Activated naive CD8-positive, alpha-beta T cell treated with anti-CD3 and anti-CD28 coated beads, Interleukin-2, amount 10 ng/mL, durations not matched to agents 7 days and 5 days (primary cell): ENCODE results near the gene PARVB. TPM values are rescaled to one million over a fixed set of nuclear protein-coding genes. Genes with fewer than 3 reads are reported as not detected.

Source experiments
- ATAC-seq: fragments of 150-1000 bp; cut with Tn5 transposase; one replicate; pipeline ENCODE4 v1.10.0; 2021; ENCODE audit warnings: low read depth, moderate library complexity
- POLR2A ChIA-PET: fragments of 350-600 bp; sonication (Branson Sonifier 250); formaldehyde crosslinking; loops from one replicate; lab custom pipeline; 2021; ENCODE audit warnings: antibody characterized with exemption; lab: Charles Lee
- DNase-seq: peaks from one replicate; pipeline ENCODE4 v3.0.0; 2021
- H3K27ac Mint-ChIP-seq: one replicate; pipeline ENCODE4 v1.8.0; 2022; ENCODE audit warnings: mild to moderate bottlenecking, mixed read lengths
- H3K27me3 Mint-ChIP-seq: one replicate; pipeline ENCODE4 v1.8.0; 2022; ENCODE audit warnings: mild to moderate bottlenecking, moderate library complexity, mixed read lengths
- H3K36me3 Mint-ChIP-seq: one replicate; pipeline ENCODE4 v1.8.0; 2021; ENCODE audit warnings: mild to moderate bottlenecking, mixed read lengths
- H3K4me1 Mint-ChIP-seq: one replicate; pipeline ENCODE4 v1.8.0; 2021; ENCODE audit warnings: mixed read lengths
- H3K4me3 Mint-ChIP-seq: one replicate; pipeline ENCODE4 v1.8.0; 2022; ENCODE audit warnings: mild to moderate bottlenecking, moderate library complexity, mixed read lengths
- H3K9me3 Mint-ChIP-seq: one replicate; pipeline ENCODE4 v1.8.0; 2021; ENCODE audit warnings: mixed read lengths
- total RNA-seq, 2 experiments: library from RNA; stranded (reverse); gene quantifications; one replicate each; pipeline ENCODE4 v1.2.3, GENCODE V29; 2021

PARVB gene
- total RNA-seq, 2 experiments from 2014 or later, result 39.6 to 40.7 TPM

- Mint-ChIP-seq H3K36me3 (no peaks in the 10 kb centered on the region), H3K9me3 (no peaks in the 10 kb centered on the region), H3K4me3 (peak overlapping the region; percentile 89), H3K4me1 (peaks cover 28% of the 10 kb centered on the region), H3K27me3 (no peaks in the 10 kb centered on the region), H3K27ac (peak overlapping the region; percentile 94)
- DNase-seq (peak; percentile 40), ATAC-seq (no peak)
- POLR2A ChIA-PET, result interaction anchor here (2.8 kb wide), 1 partner anchor 156 kb away, joined by 14 read pairs; the partner anchor contains the start of gene PARVG
These were observed 1.3 kb downstream of the PARVB start for GRCh38 chr22:44025171-44026065.

- POLR2A ChIA-PET, result interaction anchor here (1.0 to 2.8 kb wide), 8 partner anchors 25 to 660 kb away, joined by 3 to 14 read pairs (median 6); partner anchors contain the start of genes PARVG and SAMM50
- peak overlapping the region; percentile 94 for H3K27ac Mint-ChIP-seq
- ATAC-seq, result no peak
- H3K4me3 Mint-ChIP-seq, result peak overlapping the region; percentile 78
- H3K9me3 Mint-ChIP-seq, result no peaks in the 10 kb centered on the region
- DNase-seq, result no peak
- no peaks in the 10 kb centered on the region for H3K36me3 Mint-ChIP-seq
- H3K27me3 Mint-ChIP-seq, result no peaks in the 10 kb centered on the region
- peaks cover 34% of the 10 kb centered on the region for H3K4me1 Mint-ChIP-seq
These were observed 2.0 kb downstream of the PARVB start for GRCh38 chr22:44026066-44026629.

DNA sequence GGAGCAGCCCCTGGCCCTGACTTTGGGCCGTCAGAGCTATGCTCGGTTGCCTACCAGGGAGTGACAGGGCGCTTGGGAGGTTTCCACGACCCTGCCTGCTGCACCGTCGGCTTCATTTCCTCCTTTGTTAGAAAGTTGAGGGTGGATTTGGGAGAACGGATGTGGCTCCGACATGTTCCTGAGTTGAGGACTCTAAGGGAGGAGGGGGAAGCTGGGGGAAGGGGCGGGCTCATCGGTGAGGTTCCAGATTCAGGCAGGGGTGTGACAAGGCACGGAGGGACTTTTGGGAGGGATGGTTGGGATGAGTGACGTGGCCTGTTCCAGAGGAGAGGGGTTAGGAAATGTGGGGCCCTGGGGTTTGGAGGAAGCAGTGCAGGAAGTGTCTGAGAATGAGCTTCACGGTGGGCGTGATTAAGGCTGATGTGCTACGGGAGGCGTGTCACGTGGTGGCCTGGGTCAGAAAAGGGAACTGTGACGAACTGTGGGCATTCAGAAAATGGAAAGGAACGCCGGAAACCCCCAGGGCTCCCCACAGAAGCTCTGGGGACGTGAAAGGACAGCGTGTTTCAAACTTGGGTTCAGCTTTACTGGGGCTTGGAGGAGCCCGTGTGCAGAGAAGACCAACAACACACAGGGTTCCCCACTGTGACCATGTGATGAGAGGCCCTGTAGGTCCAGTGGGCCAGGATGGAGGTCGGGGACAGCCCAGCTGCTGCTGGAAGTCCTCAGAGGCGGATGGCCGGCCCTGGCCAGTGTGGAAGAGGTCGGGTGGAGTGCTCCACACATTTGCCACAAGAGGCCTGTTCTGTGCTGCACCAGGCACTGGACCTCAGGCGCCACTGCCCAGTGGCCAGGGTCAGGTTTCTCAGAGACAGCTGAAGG is 2.8 kb downstream of the PARVB start:
- Mint-ChIP-seq H3K4me1 (peaks cover 41% of the 10 kb centered on the region), H3K4me3 (peak overlapping the region; percentile 78), H3K27ac (peak overlapping the region; percentile 94), H3K36me3 (no peaks in the 10 kb centered on the region), H3K9me3 (no peaks in the 10 kb centered on the region), H3K27me3 (no peaks in the 10 kb centered on the region)
- DNase-seq (peak; percentile 67), ATAC-seq (peak; percentile 70)
- POLR2A ChIA-PET, result interaction anchor here (0.6 to 1.9 kb wide), 9 partner anchors 12 to 659 kb away, joined by 3 to 11 read pairs (median 5); partner anchors contain the start of genes PARVG and SAMM50

DNA sequence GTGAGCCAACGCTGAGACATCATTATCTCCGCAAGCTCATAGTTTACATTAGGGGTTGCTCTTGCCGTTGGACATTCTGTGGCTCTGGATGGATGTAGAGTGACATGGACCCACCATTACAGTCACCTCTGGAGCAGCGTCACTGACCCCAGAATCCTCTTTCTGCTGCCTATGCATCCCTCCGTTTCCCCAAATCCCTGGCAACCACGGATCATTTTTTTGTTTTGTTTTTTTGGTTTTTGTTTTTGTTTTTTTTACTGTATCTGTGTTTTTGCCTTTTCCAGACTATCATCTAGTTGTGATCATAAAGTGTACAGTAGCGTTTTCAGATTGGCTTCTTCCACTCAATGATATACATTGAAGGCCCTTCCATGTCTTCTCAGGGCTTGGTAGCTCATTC is 4.0 kb downstream of the PARVB start:
- POLR2A ChIA-PET, result interaction anchor here (1.9 kb wide), 1 partner anchor 32 kb away, joined by 5 read pairs; no protein-coding TSS in a partner anchor

DNA sequence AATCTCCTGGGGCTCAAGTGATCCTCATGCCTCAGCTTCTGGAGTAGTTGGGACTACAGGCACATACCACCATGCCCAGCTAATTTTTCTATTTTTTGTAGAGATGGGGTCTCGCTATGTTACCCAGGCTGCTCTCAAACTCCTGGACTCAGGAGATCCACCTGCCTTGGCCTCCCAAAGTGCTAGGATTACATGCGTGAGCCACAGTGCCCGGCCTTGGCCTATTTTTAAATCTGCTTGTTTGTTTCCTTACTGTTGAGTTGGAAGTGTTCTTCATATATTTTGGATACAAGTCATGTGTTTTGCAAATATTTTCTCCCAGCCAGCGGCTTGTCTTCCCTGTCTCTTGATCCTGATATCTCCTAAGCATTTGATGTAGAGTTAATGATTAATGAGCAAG is 5.0 kb downstream of the PARVB start:
- no peak overlapping the region for H3K27ac Mint-ChIP-seq
- DNase-seq (no peak), ATAC-seq (no peak)
- peaks cover 34% of the 10 kb centered on the region for H3K4me1 Mint-ChIP-seq
- H3K36me3 Mint-ChIP-seq, result no peaks in the 10 kb centered on the region
- no peak overlapping the region for H3K4me3 Mint-ChIP-seq
- no peaks in the 10 kb centered on the region for H3K27me3 Mint-ChIP-seq
- POLR2A ChIA-PET, result no interaction called here
- H3K9me3 Mint-ChIP-seq, result no peaks in the 10 kb centered on the region

More for the DNA sequence above, 4.0 kb downstream of the PARVB start:
- no peak for ATAC-seq
- H3K27ac Mint-ChIP-seq, result no peak overlapping the region
- no peaks in the 10 kb centered on the region for H3K9me3 Mint-ChIP-seq
- peak overlapping the region; percentile 33 for H3K4me3 Mint-ChIP-seq
- DNase-seq, result no peak
- H3K4me1 Mint-ChIP-seq, result peaks cover 37% of the 10 kb centered on the region
- no peaks in the 10 kb centered on the region for H3K36me3 Mint-ChIP-seq
- H3K27me3 Mint-ChIP-seq, result no peaks in the 10 kb centered on the region

- H3K27ac Mint-ChIP-seq, result peak overlapping the region; percentile 28
- no peak for DNase-seq
- no peaks in the 10 kb centered on the region for H3K9me3 Mint-ChIP-seq
- ATAC-seq, result no peak
- H3K4me3 Mint-ChIP-seq, result no peak overlapping the region
- H3K36me3 Mint-ChIP-seq, result no peaks in the 10 kb centered on the region
- POLR2A ChIA-PET, result no interaction called here
- H3K27me3 Mint-ChIP-seq, result no peaks in the 10 kb centered on the region
- H3K4me1 Mint-ChIP-seq, result peaks cover 32% of the 10 kb centered on the region
These were observed 6.1 kb downstream of the PARVB start for GRCh38 chr22:44030051-44030701.

GRCh38 chr22:44030702-44031082 is 6.6 kb downstream of the PARVB start:
- Mint-ChIP-seq H3K4me1 (peaks cover 28% of the 10 kb centered on the region), H3K36me3 (no peaks in the 10 kb centered on the region), H3K9me3 (no peaks in the 10 kb centered on the region), H3K27me3 (no peaks in the 10 kb centered on the region), H3K4me3 (no peak overlapping the region), H3K27ac (peak overlapping the region; percentile 28)
- no peak for DNase-seq
- POLR2A ChIA-PET, result interaction anchor here (0.6 kb wide), 1 partner anchor 45 kb away, joined by 5 read pairs; no protein-coding TSS in a partner anchor
- ATAC-seq, result no peak

GRCh38 chr22:44031158-44031952 is 7.3 kb downstream of the PARVB start:
- POLR2A ChIA-PET, result interaction anchor here (0.6 kb wide), 1 partner anchor 46 kb away, joined by 5 read pairs; no protein-coding TSS in a partner anchor
- ATAC-seq, result no peak

GRCh38 chr22:44032126-44032730 is 8.1 kb downstream of the PARVB start:
- Mint-ChIP-seq H3K4me1 (peaks cover 15% of the 10 kb centered on the region), H3K4me3 (no peak overlapping the region), H3K36me3 (no peaks in the 10 kb centered on the region), H3K27me3 (no peaks in the 10 kb centered on the region), H3K27ac (no peak overlapping the region), H3K9me3 (no peaks in the 10 kb centered on the region)
- ATAC-seq, result no peak
- POLR2A ChIA-PET, result no interaction called here
- no peak for DNase-seq

More at GRCh38 chr22:44031158-44031952, 7.3 kb downstream of the PARVB start:
- no peaks in the 10 kb centered on the region for H3K9me3 Mint-ChIP-seq
- peak overlapping the region; percentile 60 for H3K4me3 Mint-ChIP-seq
- peaks cover 23% of the 10 kb centered on the region for H3K4me1 Mint-ChIP-seq
- no peaks in the 10 kb centered on the region for H3K36me3 Mint-ChIP-seq
- DNase-seq, result no peak
- H3K27ac Mint-ChIP-seq, result peak overlapping the region; percentile 44
- H3K27me3 Mint-ChIP-seq, result no peaks in the 10 kb centered on the region

GRCh38 chr22:44033287-44033686 is 9.2 kb downstream of the PARVB start:
- ATAC-seq, result no peak
- Mint-ChIP-seq H3K4me1 (peaks cover 15% of the 10 kb centered on the region), H3K27ac (no peak overlapping the region), H3K4me3 (no peak overlapping the region), H3K9me3 (no peaks in the 10 kb centered on the region), H3K36me3 (no peaks in the 10 kb centered on the region), H3K27me3 (no peaks in the 10 kb centered on the region)
- POLR2A ChIA-PET, result interaction anchor here (0.6 kb wide), 1 partner anchor 580 kb away, joined by 4 read pairs; no protein-coding TSS in a partner anchor
- DNase-seq, result no peak

DNA sequence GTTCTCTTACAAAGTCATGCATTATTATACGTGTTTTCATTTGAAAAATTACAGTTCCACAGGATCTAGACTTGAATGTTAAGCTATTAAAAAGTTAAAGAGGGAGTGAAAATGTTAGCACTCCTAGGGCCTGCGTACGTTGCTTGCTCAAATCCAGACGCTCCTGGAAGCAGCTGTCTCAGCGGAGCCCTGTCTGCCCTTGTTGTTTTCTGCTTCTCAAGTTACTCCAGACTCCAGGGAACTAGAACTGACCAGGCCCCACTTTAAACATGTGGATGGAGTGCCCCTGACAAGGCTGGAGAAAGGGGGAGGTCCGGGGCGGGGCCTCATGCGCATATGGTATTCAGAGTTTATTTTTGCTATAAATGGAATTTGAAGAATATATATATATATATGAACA is 9.6 kb downstream of the PARVB start:
- no peaks in the 10 kb centered on the region for H3K27me3 Mint-ChIP-seq
- no peaks in the 10 kb centered on the region for H3K36me3 Mint-ChIP-seq
- no peak overlapping the region for H3K4me3 Mint-ChIP-seq
- H3K27ac Mint-ChIP-seq, result no peak overlapping the region
- POLR2A ChIA-PET, result interaction anchor here (0.6 kb wide), 1 partner anchor 579 kb away, joined by 4 read pairs; no protein-coding TSS in a partner anchor
- DNase-seq (no peak), ATAC-seq (no peak)
- peaks cover 16% of the 10 kb centered on the region for H3K4me1 Mint-ChIP-seq
- H3K9me3 Mint-ChIP-seq, result no peaks in the 10 kb centered on the region
